MM.1S (cell line): ENCODE data around the gene CDH4.

ENCODE experiments used
- EZH2 ChIP-seq: fragments of 300-600 bp; sonication (generic); optimal IDR thresholded peaks from 2 replicates; pipeline ENCODE3; 2017; ENCODE audit warnings: low read depth, mild to moderate bottlenecking, antibody characterized with exemption, low read length, mixed read lengths
- EZH2phosphoT487 ChIP-seq: fragments of 300-600 bp; sonication (generic); IDR thresholded peaks from 2 replicates; pipeline ENCODE4 v1.6.1; 2018; ENCODE audit warnings: antibody characterized with exemption, low read length
- TF ChIP-seq, protein P1 (sequence below): fragments of 300-600 bp; sonication (generic); IDR thresholded peaks from 2 replicates; pipeline ENCODE4 v1.5.1; 2016; ENCODE audit warnings: antibody characterized with exemption, low read length, mixed read lengths

DNA sequence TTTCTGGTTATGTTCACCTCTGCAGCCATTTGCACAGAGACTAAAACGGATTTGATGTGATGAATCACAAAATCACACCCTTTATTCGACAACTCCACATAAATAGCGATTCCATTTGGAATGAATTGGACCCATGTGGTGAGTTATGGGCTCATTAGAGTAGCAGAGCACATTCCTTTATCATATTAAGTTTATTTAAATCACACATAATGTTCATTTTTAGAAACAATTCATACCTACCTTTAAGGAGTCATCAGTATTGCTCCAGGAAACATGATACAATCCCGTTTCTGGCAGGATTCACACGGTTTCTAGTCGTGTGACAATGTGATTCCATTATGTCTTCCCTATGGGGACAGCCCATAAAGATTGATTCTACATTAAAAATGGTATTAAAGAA is 303.5 kb downstream of the CDH4 start:
- TF ChIP-seq, protein P1, sequence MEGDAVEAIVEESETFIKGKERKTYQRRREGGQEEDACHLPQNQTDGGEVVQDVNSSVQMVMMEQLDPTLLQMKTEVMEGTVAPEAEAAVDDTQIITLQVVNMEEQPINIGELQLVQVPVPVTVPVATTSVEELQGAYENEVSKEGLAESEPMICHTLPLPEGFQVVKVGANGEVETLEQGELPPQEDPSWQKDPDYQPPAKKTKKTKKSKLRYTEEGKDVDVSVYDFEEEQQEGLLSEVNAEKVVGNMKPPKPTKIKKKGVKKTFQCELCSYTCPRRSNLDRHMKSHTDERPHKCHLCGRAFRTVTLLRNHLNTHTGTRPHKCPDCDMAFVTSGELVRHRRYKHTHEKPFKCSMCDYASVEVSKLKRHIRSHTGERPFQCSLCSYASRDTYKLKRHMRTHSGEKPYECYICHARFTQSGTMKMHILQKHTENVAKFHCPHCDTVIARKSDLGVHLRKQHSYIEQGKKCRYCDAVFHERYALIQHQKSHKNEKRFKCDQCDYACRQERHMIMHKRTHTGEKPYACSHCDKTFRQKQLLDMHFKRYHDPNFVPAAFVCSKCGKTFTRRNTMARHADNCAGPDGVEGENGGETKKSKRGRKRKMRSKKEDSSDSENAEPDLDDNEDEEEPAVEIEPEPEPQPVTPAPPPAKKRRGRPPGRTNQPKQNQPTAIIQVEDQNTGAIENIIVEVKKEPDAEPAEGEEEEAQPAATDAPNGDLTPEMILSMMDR, result no peak
- TF ChIP-seq EZH2, result no peak
- TF ChIP-seq EZH2phosphoT487, result no peak
